ENCODE results near the gene PDPN.

- TF ChIP-seq FOXM1 (IDR thresholded peaks at IDR 0.05; ENCODE audit: low read depth): no peak
- TF ChIP-seq USF2 (IDR thresholded peaks at IDR 0.05; ENCODE audit: borderline replicate concordance, low read depth, low read length): no peak
- no peak for TF ChIP-seq GABPA (IDR thresholded peaks at IDR 0.05; ENCODE audit: low read depth)
Observed at GRCh38 chr1:13573586-13573985, 10.0 kb upstream of the PDPN start.
